Measurements from ENCODE around the gene SAP30BP.

DNA sequence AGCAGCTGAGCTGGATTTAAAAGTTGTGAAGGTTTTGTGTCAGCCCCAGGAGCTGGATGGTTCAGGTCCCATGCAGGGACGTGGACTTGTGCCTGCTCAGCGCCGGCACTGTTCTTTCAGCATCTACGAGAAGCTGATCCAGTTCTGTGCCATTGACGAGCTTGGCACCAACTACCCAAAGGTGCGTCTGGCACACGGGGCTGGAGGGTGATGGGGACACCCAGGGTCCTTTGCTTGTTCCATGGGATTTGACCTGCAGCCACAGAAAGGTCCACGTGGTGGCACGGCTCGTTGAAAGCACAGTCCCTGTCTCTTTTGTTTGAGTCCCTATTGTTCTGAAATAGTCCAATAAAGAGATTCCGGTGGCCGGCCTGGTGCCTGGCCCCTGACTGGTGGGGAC lies 36.1 kb downstream of the SAP30BP start:
- TF ChIP-seq, protein P1, sequence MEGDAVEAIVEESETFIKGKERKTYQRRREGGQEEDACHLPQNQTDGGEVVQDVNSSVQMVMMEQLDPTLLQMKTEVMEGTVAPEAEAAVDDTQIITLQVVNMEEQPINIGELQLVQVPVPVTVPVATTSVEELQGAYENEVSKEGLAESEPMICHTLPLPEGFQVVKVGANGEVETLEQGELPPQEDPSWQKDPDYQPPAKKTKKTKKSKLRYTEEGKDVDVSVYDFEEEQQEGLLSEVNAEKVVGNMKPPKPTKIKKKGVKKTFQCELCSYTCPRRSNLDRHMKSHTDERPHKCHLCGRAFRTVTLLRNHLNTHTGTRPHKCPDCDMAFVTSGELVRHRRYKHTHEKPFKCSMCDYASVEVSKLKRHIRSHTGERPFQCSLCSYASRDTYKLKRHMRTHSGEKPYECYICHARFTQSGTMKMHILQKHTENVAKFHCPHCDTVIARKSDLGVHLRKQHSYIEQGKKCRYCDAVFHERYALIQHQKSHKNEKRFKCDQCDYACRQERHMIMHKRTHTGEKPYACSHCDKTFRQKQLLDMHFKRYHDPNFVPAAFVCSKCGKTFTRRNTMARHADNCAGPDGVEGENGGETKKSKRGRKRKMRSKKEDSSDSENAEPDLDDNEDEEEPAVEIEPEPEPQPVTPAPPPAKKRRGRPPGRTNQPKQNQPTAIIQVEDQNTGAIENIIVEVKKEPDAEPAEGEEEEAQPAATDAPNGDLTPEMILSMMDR (IDR thresholded peaks at IDR 0.05), result no peak
- TF ChIP-seq POLR2A (IDR thresholded peaks at IDR 0.05), result no peak

Data from Peyer's patch (tissue), 4 donors.